ENCODE results near the gene MAGEA1. TPM values are rescaled to one million over a fixed set of nuclear protein-coding genes. Genes with fewer than 3 reads are reported as not detected.
"Not testable (repeated sequence)": the region's sequence is repeated elsewhere in the genome, so short reads cannot be mapped to it uniquely, and the experiment has no call there.

Gene MAGEA1, protein sequence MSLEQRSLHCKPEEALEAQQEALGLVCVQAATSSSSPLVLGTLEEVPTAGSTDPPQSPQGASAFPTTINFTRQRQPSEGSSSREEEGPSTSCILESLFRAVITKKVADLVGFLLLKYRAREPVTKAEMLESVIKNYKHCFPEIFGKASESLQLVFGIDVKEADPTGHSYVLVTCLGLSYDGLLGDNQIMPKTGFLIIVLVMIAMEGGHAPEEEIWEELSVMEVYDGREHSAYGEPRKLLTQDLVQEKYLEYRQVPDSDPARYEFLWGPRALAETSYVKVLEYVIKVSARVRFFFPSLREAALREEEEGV
- not detected for polyA plus RNA-seq (ENCODE audit: insufficient read length)

DNA sequence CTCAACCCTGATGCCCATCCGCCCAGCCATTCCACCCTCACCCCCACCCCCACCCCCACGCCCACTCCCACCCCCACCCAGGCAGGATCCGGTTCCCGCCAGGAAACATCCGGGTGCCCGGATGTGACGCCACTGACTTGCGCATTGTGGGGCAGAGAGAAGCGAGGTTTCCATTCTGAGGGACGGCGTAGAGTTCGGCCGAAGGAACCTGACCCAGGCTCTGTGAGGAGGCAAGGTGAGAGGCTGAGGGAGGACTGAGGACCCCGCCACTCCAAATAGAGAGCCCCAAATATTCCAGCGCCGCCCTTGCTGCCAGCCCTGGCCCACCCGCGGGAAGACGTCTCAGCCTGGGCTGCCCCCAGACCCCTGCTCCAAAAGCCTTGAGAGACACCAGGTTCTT, at the start of gene MAGEA1:
Gene MAGEA1 (plus strand): TSS at position 154 of the 400 bp plus-strand sequence. CDS start 3,106 bp downstream, outside the sequence.
- DNase-seq: no peak

DNA sequence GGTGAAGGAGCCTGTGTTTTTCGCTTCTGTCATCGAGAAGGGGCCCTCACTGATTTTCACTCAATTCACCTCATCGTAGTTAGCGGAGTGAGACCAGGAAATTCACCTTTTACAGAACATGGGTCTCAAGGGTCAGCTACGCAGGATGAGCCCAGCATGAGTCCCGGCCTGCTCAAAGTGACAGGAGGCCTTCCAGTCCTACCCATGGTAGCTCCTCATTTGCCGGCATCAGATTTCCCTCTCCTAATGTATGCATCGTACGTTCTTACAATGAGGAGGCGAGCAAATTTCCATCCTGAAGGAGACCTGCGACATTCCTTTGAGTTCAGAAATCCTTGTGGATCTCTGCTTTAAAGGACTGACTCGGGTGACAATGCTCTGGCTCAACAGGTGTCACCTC, 46.2 kb upstream of the MAGEA1 start:
- DNase-seq: not testable (repeated sequence)

GRCh38 chrX:153139074-153139473, 40.0 kb upstream of the MAGEA1 start:
- not testable (repeated sequence) for DNase-seq

GRCh38 chrX:153146288-153146687, 32.8 kb upstream of the MAGEA1 start:
- DNase-seq: not testable (repeated sequence)

GRCh38 chrX:153153516-153153915, 25.6 kb upstream of the MAGEA1 start:
- DNase-seq: no peak

- no peak for DNase-seq
Observed at GRCh38 chrX:153157450-153157849, 21.6 kb upstream of the MAGEA1 start.

DNA sequence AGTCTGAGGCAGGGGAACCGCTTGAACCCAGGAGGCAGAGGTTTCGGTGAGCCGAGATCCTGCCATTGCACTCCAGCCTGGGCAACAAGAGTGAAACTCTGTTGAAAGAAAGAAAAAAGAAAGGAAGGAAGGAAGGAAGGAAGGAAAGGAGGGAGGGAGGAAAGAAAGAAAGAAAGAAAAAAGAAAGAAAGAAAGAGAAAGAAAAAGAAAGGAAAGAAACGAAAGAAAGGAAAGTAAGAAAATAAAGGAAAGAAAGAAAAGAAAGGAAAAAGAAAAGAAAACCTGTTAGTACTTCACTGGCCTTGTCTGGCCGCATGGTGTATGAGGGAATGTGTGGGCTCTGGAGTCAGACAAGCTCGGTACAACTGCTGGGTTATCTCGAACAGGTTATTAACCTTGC, 20.8 kb upstream of the MAGEA1 start:
- DNase-seq: no peak

- no peak for DNase-seq
Observed at GRCh38 chrX:153161952-153162351, 17.1 kb upstream of the MAGEA1 start.

- DNase-seq: no peak
Observed at GRCh38 chrX:153164733-153165132, 14.4 kb upstream of the MAGEA1 start.

- not testable (repeated sequence) for DNase-seq
Observed at GRCh38 chrX:153168423-153168822, 10.7 kb upstream of the MAGEA1 start.

- DNase-seq: no peak
Observed at GRCh38 chrX:153181822-153182221, 2.7 kb downstream of the MAGEA1 start.

DNA sequence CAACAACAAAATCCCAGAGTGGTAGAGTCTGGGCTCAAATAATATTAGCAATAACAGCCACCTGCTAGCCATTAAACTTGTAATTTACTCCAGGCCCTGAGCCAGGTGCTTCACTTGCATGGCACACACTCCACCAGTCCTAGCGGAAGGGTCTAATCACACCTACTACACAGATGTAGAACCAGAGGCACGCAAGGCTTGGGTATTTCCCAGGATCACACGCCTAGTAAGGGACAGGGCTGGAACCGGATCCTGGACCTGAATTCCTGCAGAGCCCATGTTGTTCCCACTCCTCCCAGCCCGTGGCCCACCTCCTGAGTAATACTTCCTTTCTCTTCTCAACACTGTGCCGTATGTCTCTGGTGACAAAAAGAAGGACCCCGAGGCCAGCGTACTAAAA, 5.7 kb downstream of the MAGEA1 start:
- DNase-seq: no peak

DNA sequence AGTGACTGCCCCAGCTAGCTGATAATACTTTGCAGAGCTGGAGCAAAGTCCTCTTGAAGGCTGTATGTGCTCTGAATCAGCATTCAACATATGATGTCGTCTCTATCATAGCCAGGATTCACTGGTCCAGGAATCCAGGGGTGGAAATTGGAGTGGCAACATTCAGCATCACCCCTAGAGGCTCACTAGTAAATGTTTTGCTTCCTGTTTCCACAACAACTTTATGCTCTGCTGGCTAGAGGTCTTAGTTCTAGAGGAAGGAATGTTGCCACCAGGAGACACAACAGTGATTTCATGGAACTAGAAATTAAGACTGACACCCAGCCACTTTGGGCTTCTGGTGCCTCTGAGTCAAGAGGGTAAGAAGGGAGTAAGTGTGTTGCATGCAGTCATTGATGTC, 11.3 kb downstream of the MAGEA1 start:
- DNase-seq: peak; percentile 3

- no peak for DNase-seq
Observed at GRCh38 chrX:153200462-153200861, 21.4 kb downstream of the MAGEA1 start.

DNA sequence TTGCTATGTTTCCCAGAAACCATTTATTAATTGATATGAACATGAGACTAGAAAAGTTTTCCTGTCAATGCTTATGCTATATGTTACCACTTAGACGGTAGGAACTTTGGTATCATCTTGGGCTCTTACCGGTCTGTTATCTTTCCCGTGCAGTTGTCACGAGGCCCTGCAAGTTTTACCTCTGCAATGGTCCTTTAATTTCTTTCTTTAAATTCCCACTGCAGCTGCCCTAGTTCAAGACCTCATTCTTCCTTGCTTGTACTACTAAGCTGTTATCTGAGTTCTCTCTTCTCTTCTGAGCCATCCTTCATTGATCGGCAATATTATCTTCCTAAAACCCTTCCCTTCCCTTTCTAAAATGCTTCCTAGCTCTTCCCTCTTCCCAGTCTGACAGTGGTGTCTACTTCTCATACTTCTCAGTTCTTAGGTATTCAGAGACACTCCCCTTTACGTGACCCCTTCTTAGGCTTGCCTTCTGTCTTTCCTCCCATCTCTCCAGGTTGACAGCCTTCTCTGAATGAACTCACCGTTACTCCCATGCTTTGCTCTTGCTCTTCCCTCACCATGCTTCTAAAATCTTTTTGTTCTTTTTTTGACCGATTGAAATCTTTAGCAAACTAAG, 27.5 kb downstream of the MAGEA1 start:
- DNase-seq: no peak

DNA sequence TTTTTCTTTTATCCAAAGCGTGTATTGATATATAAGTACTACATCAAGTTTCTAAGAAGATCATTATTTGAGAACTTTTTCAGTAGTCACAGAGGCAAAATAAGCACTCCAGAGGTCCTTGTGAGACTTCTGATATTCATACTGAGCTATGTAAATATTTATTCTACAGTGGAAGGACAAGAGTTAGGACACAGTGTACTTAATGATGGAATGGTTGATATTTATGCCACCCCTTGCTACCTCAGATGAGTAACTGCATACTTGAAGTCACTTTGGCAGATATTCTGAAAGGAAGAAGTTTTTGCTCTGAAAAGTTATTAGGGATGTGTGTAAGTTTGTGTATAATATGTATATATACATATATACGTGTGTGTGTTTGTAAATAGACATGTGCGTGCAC, 30.3 kb downstream of the MAGEA1 start:
- no peak for DNase-seq

GRCh38 chrX:153214934-153215333, 35.9 kb downstream of the MAGEA1 start:
- DNase-seq: no peak

GRCh38 chrX:153216926-153217325, 37.8 kb downstream of the MAGEA1 start:
- DNase-seq: no peak

DNA sequence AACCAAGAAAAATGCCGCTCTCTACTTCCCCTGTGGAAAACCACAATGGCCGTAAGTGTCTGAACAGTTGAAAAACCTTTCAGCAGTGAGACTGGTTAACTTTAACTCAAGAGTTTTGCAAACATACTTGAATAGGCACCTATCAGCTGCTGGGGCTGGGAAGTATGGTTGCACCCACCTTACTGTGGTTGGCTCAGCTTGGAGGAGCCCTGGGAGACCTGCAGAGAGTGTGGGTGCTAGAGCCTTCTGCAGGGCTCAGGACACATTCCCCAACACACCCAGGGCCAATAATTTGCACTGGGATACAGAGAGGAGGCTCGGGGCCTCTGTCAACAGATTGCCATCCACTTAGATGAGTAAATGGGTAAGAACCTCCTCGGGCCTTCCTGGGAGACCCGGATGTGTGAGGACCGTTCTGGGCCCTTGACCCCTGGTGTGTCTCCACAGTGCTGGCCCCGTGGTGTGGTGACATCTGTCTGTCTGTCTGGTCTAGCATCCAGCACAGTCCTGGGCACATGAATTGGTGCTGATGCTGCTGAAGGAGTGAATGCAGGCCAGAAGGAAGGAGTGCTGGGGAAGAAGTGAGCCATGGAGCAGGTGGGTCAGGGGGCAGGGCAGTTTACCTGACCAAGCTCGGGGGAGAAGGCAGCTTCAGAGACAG, 46.5 kb downstream of the MAGEA1 start:
- DNase-seq: no peak

DNA sequence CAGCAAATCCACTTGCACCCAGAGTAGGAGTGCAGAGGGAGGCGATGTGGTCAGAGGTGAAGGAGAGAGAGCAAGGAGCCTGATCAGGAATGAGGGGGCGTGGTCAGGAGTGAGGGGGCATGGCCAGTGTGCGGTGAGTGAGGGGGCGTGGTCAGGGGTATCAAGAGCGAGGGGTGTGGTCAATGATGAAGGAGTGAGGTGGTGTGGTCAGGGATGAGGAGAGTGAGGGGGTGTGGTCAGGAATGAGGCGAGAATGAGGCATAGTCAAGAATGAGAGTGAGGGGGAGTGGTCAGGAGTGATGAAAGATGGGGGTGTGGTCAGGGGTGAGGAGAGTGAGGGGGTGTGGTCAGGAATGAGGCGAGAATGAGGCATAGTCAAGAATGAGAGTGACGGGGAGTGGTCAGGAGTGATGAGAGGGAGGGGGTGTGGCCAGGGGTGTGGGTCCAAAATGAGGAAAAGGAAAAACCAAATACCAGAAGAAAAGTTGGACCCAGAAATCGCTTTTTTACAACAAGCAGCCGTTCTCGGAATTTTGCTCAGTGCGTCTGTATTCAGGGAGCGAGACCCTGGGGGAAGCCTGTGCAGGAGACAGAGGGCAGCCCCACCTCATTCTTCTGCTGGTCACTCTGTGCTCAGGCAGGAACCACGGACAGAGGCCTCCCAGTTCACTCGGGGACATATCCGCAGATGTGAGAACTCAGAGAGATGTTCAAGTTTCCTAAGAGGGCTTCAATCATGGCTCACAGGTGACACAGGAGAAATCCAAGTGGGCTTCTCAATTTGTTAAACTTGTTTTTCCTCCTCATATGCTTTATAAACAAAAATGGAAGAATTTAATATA, 47.5 kb downstream of the MAGEA1 start:
- DNase-seq: no peak

Measured in hindlimb muscle (tissue), 1 donor.